Neural cell (in vitro differentiated cells): ENCODE results near the gene TNS3.

Experiments
- EP300 ChIP-seq: fragments of 450-650 bp; conservative IDR thresholded peaks from 2 replicates; pipeline ENCODE4 v1.6.1; 2014; ENCODE audit warnings: antibody characterized with exemption, mild to moderate bottlenecking, moderate library complexity; ENCODE audit not compliant: poor library complexity, severe bottlenecking
- EZH2 ChIP-seq: fragments of 200-600, 300-800 bp; shearing (Covaris generic), sonication (generic); IDR thresholded peaks from 2 replicates; pipeline ENCODE4 v1.6.1; 2014; ENCODE audit warnings: antibody characterized with exemption, low read length, borderline replicate concordance, mild to moderate bottlenecking; ENCODE audit not compliant: insufficient read depth, poor library complexity, severe bottlenecking
- POLR2AphosphoS5 ChIP-seq: IDR thresholded peaks from 2 replicates; pipeline ENCODE4 v1.6.1; 2012
- REST ChIP-seq: IDR thresholded peaks from 2 replicates; pipeline ENCODE4 v1.6.1; 2012; ENCODE audit warnings: borderline replicate concordance
- TAF1 ChIP-seq: IDR thresholded peaks from 2 replicates; pipeline ENCODE4 v1.6.1; 2012; ENCODE audit warnings: low read depth
- TF ChIP-seq, protein P1 (sequence below): fragments of 450-650 bp; IDR thresholded peaks from 2 replicates; pipeline ENCODE4 v1.5.1; 2014; ENCODE audit warnings: antibody characterized with exemption, mild to moderate bottlenecking, moderate library complexity; ENCODE audit not compliant: poor library complexity, severe bottlenecking

DNA sequence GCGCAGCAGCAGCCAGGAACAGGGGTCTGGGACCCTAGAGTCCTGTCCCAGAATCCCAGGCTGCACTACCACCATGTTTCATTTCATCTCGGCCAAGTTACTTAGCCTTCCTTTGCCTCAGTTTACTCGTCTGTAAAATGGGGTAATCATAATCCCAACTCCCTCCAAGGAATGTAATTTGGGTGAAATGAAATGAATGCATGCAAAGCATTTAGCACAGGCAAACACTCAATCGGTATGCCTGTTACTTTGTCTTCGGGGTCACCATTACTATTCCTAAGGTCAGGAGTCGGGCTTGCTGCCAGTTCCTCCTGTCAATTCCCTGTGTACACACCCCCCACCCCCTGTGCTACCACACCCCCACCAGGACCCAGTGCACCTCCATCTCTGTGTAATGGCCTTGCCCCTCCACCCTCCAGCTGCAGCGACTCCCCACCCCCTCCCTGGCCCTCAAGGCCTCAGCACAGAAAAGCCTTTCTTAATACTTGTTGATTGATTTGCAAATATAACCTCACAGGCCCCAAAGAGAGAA, 1.7 kb downstream of the TNS3 start:
- TF ChIP-seq, protein P1, sequence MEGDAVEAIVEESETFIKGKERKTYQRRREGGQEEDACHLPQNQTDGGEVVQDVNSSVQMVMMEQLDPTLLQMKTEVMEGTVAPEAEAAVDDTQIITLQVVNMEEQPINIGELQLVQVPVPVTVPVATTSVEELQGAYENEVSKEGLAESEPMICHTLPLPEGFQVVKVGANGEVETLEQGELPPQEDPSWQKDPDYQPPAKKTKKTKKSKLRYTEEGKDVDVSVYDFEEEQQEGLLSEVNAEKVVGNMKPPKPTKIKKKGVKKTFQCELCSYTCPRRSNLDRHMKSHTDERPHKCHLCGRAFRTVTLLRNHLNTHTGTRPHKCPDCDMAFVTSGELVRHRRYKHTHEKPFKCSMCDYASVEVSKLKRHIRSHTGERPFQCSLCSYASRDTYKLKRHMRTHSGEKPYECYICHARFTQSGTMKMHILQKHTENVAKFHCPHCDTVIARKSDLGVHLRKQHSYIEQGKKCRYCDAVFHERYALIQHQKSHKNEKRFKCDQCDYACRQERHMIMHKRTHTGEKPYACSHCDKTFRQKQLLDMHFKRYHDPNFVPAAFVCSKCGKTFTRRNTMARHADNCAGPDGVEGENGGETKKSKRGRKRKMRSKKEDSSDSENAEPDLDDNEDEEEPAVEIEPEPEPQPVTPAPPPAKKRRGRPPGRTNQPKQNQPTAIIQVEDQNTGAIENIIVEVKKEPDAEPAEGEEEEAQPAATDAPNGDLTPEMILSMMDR = no peak
- TF ChIP-seq EP300 (no peak), TAF1 (no peak), POLR2AphosphoS5 (no peak), REST (no peak), EZH2 (no peak)
